ENCODE results near the gene BBS5. TPM values are rescaled to one million over a fixed set of nuclear protein-coding genes. Genes with fewer than 3 reads are reported as not detected.

BBS5 gene
- total and polyA plus RNA-seq, 2 experiments from 2014 or later, result 0.10 to 0.36 TPM

- H3K4me1 Mint-ChIP-seq, result no peaks in the 10 kb centered on the region
- H3K36me3 Mint-ChIP-seq (ENCODE audit: low read depth), result peaks cover 3% of the 10 kb centered on the region; the same call in 2 of the 3 replicates
- no peak for ATAC-seq
- H3K27me3 ChIP-seq (ENCODE audit: insufficient read depth), result no peaks in the 10 kb centered on the region
- no peak overlapping the region for H3K27ac Mint-ChIP-seq
- no peak overlapping the region for H3K4me3 Mint-ChIP-seq
- H3K36me3 ChIP-seq (ENCODE audit: insufficient read depth), result no peaks in the 10 kb centered on the region
- no peaks in the 10 kb centered on the region for H3K9me2 ChIP-seq (ENCODE audit: insufficient read depth)
- DNase-seq (ENCODE audit: low spot score), result no peak
- H3K9me3 Mint-ChIP-seq, result peaks cover 4% of the 10 kb centered on the region; the same call in 1 of the 3 replicates
- H3K27ac ChIP-seq (ENCODE audit: low read depth), result no peak overlapping the region
- no peak overlapping the region for H2AFZ ChIP-seq
- H3K4me2 ChIP-seq, result no peak overlapping the region
- no peaks in the 10 kb centered on the region for H3F3A ChIP-seq (replicated peaks; ENCODE audit: low read depth)
- H3K79me2 ChIP-seq (replicated peaks; ENCODE audit: insufficient read depth), result no peaks in the 10 kb centered on the region
- TF ChIP-seq EZH2 (IDR thresholded peaks at IDR 0.05; ENCODE audit: low read depth, unreplicated experiment) (no peak), CTCF (conservative IDR thresholded peaks at IDR 0.05; ENCODE audit: low read depth in 2 of 2) (no peak), ETS1 (IDR thresholded peaks at IDR 0.05) (no peak), EZH2phosphoT487 (IDR thresholded peaks at IDR 0.05; ENCODE audit: unreplicated experiment) (no peak)
- no peaks in the 10 kb centered on the region for H4K20me1 ChIP-seq (replicated peaks; ENCODE audit: insufficient read depth)
- peaks cover 2% of the 10 kb centered on the region for H3K27me3 Mint-ChIP-seq (ENCODE audit: insufficient read depth, low read depth, poor library complexity)
- H3K4me3 ChIP-seq, result no peak overlapping the region
- no peaks in the 10 kb centered on the region for H3K4me1 ChIP-seq (ENCODE audit: insufficient read depth)
These were observed 16.1 kb downstream of the BBS5 start for GRCh38 chr2:169495310-169495928.

DNA sequence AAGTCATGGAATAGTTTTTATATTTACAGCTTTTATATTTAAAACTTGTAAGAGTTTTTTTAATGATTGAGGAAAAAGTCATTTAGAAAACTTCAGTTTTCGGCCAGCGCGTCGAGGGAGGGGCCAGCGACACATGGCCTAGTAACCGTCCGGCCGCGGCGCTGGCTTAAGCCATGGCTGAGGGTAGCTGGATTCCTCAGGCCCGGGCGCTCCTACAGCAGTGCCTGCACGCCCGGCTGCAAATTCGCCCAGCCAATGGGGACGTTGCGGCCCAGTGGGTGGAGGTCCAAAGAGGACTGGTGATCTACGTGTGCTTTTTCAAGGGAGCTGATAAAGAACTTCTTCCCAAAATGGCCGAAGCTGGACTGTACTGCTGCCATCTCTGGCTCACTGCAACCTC is 25.4 kb downstream of the BBS5 start:
- no peak overlapping the region for H3K4me2 ChIP-seq
- no peak for DNase-seq (ENCODE audit: low spot score)
- H3K27me3 Mint-ChIP-seq (ENCODE audit: insufficient read depth, low read depth, poor library complexity), result no peaks in the 10 kb centered on the region

More for the DNA sequence above, 25.4 kb downstream of the BBS5 start:
- TF ChIP-seq ZNF331 (CRISPR knock-in tag; IDR thresholded peaks at IDR 0.05; ENCODE audit: low read depth), result no peak
- TF ChIP-seq ETS1 (IDR thresholded peaks at IDR 0.05), result no peak
- TF ChIP-seq EZH2phosphoT487 (IDR thresholded peaks at IDR 0.05; ENCODE audit: unreplicated experiment), result no peak
- TF ChIP-seq POLR2AphosphoS5 (IDR thresholded peaks at IDR 0.05; ENCODE audit: low read depth), result no peak
- Histone ChIP-seq H3K36me3 (ENCODE audit: insufficient read depth) (no peaks in the 10 kb centered on the region), H4K20me1 (replicated peaks; ENCODE audit: insufficient read depth) (no peaks in the 10 kb centered on the region), H3K79me2 (replicated peaks; ENCODE audit: insufficient read depth) (no peaks in the 10 kb centered on the region), H3K27ac (ENCODE audit: low read depth) (no peak overlapping the region), H3K4me1 (ENCODE audit: insufficient read depth) (no peaks in the 10 kb centered on the region), H3K9me2 (ENCODE audit: insufficient read depth) (no peaks in the 10 kb centered on the region), H2AFZ (no peak overlapping the region), H3K4me3 (no peak overlapping the region), H3K27me3 (ENCODE audit: insufficient read depth) (no peaks in the 10 kb centered on the region), H3F3A (replicated peaks; ENCODE audit: low read depth) (no peaks in the 10 kb centered on the region)
- Mint-ChIP-seq H3K9me3 (peaks cover 17% of the 10 kb centered on the region), H3K4me1 (peaks cover 4% of the 10 kb centered on the region; the same call in 2 of the 3 replicates), H3K27ac (no peak overlapping the region), H3K4me3 (no peak overlapping the region), H3K36me3 (ENCODE audit: low read depth) (peaks cover 17% of the 10 kb centered on the region; the same call in 2 of the 3 replicates)
- no peak for ATAC-seq

Measured in GM23338 (cell line).